ENCODE results near the gene APBA2. TPM values are rescaled to one million over a fixed set of nuclear protein-coding genes. Genes with fewer than 3 reads are reported as not detected.

The APBA2 gene
- total and polyA plus RNA-seq, 5 donors, result 0.17 to 0.95 (median 0.38) TPM

DNA sequence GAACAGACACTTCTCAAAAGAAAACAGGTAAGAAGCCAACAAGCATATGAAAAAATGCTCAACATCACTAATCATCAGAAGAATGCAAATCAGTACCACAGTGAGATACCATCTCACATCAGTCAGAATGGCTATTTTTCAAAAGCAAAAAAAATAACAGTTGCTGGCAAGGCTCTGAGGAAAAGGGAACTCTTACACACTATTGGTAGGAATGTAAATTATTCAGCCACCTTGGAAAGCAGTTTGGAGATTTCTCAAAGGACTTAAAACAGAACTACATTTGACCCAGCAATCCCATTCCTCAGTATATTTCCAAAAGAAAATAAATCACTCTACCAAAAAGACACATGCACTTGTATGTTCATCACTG, 95.6 kb downstream of the APBA2 start:
- DNase-seq (no peak), ATAC-seq (no peak)

DNA sequence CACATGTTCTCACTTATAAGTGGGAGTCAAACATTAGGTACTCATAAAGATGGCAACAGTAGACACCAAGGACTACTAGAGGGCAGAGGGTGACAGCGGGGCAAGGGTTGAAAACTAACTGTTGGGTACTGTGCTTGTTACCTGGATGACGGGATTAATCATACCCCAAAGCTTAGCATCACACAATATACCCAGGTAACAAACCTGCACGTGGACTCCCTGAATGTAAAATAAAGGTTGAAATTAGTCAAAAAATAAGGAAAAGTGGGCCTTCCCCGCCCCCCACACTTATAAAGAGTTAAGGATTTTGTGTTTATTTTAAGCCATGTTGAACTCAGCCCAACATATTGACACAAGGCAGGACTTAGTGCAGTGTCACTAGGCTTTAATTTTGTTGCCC, 96.1 kb downstream of the APBA2 start:
- Histone ChIP-seq H3K4me1 (ENCODE audit: control insufficient read depth, insufficient read depth, low read length) (peaks cover 2% of the 10 kb centered on the region), H3K9me3 (ENCODE audit: control insufficient read depth, low read length) (no peaks in the 10 kb centered on the region), H3K27me3 (ENCODE audit: control insufficient read depth, insufficient read depth) (no peaks in the 10 kb centered on the region), H3K4me3 (ENCODE audit: low read length) (no peak overlapping the region), H3K27ac (ENCODE audit: low read length) (no peak overlapping the region)
- no peak for DNase-seq
- WGBS, result 90% methylated on average over 4 of the region's 4 CpGs
- intact Hi-C loops (cut with DNase I), result no loop called here
- ATAC-seq, result no peak

More for the DNA sequence above, 95.6 kb downstream of the APBA2 start:
- Histone ChIP-seq H3K4me1 (ENCODE audit: control insufficient read depth, insufficient read depth, low read length) (peaks cover 2% of the 10 kb centered on the region), H3K27ac (ENCODE audit: low read length) (no peak overlapping the region), H3K4me3 (ENCODE audit: low read length) (no peak overlapping the region), H3K27me3 (ENCODE audit: control insufficient read depth, insufficient read depth) (no peaks in the 10 kb centered on the region), H3K9me3 (ENCODE audit: control insufficient read depth, low read length) (no peaks in the 10 kb centered on the region)
- intact Hi-C loops (cut with DNase I), result no loop called here

DNA sequence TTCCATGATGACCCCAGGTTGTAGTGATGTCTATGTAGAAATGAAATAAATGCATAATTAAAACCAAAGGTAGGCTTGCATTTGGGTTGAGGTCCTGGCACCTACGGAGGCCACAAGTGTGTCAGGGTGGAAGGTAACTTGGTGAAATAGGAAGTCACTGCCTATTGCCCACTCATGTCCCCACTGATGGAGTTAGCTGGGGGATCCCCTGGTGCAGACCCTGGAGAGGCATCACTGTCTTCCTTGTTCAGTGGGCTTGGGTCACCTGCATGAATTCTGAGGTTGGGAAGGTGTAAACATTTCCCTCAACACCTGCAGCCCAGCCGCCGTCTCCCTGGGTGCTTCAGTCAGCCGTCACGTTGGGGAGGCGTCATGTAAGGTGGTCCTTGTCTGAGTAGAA, 97.1 kb downstream of the APBA2 start:
- Histone ChIP-seq H3K4me3 (ENCODE audit: low read length) (no peak overlapping the region), H3K27me3 (ENCODE audit: control insufficient read depth, insufficient read depth) (no peaks in the 10 kb centered on the region), H3K27ac (ENCODE audit: low read length) (no peak overlapping the region), H3K4me1 (ENCODE audit: control insufficient read depth, insufficient read depth, low read length) (no peaks in the 10 kb centered on the region), H3K9me3 (ENCODE audit: control insufficient read depth, low read length) (no peaks in the 10 kb centered on the region)
- DNase-seq (no peak), ATAC-seq (no peak)
- intact Hi-C loops (cut with DNase I), result no loop called here
- WGBS, result 92% methylated on average over 6 of the region's 6 CpGs

DNA sequence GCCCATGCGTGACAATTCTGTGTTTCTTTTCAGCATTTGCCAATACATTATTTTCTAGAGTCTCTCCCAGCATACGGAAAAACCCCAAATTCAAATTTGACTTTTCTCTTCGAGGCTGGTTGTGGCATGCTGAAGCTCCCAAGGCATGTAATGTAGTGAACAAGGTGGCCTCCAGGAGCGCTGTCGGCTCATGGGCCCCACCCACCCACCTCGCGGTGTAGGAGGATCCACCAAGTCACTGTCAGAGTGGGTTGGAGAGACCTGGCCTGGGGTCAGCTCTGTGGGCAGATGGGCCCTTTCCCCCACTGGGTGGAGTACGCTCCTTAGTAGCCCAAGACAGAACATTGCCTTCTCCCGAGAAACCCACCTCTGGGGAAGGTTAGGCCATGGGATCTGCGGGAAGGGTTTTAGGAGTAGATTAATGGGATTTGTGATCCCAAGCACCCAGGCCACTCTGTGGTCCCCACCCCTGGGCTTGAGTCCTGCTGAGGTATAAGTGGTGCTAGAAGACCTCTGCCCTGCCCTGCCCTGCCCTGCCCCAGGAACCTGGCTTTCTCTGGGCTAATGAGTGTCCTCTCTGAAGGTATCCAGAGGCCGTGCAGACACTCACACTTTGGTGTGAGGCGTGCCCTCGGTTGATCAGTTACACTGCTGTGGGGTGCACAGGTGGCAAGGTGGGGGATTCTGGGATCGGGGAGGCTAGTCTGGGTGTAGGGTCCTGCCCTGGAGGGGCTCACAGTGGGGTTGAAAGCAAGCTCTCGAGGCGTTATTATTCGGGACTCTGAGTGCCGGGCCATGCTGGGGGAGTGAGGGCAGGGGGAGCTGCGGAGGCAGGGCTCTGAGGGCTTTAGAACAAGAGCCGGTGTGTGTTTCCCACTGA, 97.9 kb downstream of the APBA2 start:
- H3K4me1 ChIP-seq (ENCODE audit: control insufficient read depth, insufficient read depth, low read length), result no peaks in the 10 kb centered on the region
- 87% methylated on average over 20 of the region's 20 CpGs for WGBS
- no peak for ATAC-seq

DNA sequence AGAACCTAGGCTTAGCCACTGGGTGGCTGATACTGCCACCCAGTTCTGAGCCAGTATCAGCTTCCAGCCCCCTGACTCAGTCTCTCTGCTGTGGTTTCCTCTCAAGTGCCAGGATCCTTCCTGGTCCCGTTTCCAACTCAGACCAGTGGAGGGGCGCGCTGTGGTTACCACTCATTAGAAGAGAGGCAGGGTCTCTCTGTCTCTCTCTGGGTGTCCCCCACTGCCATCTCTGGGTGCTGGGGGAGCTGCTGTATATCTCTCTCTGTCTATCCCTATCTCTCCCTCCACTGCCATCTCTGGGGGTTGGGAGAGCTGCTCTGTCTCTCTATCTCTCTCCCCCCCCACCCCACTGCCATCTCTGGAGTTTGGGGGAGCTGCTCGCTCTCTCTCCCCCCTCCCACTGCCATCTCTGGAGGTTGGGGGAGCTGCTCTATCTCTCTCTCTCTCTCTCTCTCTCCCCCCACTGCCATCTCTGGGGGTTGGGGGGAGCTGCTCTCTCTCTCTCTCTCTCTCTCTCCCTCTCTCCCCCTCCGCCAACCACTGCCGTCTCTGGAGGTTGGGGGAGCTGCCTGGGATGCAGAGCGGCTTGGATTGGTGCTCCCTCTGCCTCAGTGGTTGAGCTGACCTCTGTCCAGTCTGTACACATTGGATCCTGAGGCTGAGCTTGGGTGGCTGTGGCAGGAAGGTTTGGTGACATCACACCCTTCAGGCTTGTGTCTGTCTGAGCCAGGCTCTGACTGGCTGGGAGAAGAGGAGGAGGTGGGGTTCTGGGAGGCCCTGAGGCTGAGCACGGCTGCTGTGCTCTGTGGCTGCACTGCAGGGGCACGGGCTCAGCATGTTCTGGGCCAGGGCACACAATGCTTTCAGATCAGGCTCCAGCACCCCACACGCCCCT, 98.9 kb downstream of the APBA2 start:
- Histone ChIP-seq H3K4me3 (ENCODE audit: low read length) (no peak overlapping the region), H3K27ac (ENCODE audit: low read length) (no peak overlapping the region), H3K27me3 (ENCODE audit: control insufficient read depth, insufficient read depth) (no peaks in the 10 kb centered on the region), H3K4me1 (ENCODE audit: control insufficient read depth, insufficient read depth, low read length) (no peaks in the 10 kb centered on the region), H3K9me3 (ENCODE audit: control insufficient read depth, low read length) (no peaks in the 10 kb centered on the region)
- ATAC-seq (peak; percentile 61 to 65), DNase-seq (no peak)
- 65% methylated on average over 10 of the region's 10 CpGs for WGBS
- intact Hi-C loops (cut with DNase I), result no loop called here

More for the DNA sequence above, 97.9 kb downstream of the APBA2 start:
- H3K27me3 ChIP-seq (ENCODE audit: control insufficient read depth, insufficient read depth), result no peaks in the 10 kb centered on the region
- no peak overlapping the region for H3K27ac ChIP-seq (ENCODE audit: low read length)
- H3K4me3 ChIP-seq (ENCODE audit: low read length), result no peak overlapping the region
- no peaks in the 10 kb centered on the region for H3K9me3 ChIP-seq (ENCODE audit: control insufficient read depth, low read length)
- no peak for DNase-seq
- intact Hi-C loops (cut with DNase I), result no loop called here

DNA sequence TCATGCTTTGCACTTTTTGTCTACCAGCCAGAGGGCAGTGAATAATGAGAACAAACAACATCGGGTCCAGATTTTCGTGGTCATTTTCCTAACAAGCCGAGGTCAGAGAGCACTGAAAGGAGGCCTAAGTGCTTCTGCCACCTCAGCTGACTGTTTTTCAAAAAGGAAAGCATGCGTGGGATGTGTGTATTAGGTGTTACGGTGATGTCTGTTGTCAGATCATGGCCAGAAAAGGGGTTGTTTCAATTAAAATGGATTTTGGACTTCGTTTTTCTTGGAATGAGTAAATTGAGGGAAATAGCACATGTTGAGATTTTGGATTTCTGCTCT, 99.5 kb downstream of the APBA2 start:
- H3K4me1 ChIP-seq (ENCODE audit: control insufficient read depth, insufficient read depth, low read length), result no peaks in the 10 kb centered on the region
- intact Hi-C loops (cut with DNase I), result no loop called here
- no peak overlapping the region for H3K4me3 ChIP-seq (ENCODE audit: low read length)
- no peaks in the 10 kb centered on the region for H3K27me3 ChIP-seq (ENCODE audit: control insufficient read depth, insufficient read depth)
- no peak overlapping the region for H3K27ac ChIP-seq (ENCODE audit: low read length)
- no peaks in the 10 kb centered on the region for H3K9me3 ChIP-seq (ENCODE audit: control insufficient read depth, low read length)
- no peak for DNase-seq
- 52% methylated on average over 6 of the region's 6 CpGs for WGBS
- ATAC-seq, result no peak

DNA sequence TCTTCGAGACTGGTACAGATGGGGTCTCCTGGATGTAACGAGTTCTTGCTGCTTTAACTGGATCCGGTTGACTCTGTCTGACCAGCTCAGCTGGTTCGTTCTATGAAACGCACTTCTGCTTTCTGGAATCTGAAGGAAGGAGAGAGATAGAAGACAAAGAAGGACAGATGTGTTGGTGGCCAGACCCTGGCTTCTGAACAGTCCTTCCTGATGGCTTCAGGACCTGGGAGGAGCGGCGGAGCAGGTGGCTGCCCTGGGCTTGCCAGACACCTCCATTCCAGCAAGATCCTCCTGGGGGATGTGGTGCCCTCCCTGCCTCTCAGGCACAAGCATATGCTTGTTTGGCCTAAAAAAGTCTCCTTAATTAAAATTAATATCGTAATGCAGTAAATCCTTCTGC, 99.9 kb downstream of the APBA2 start:
- Histone ChIP-seq H3K27me3 (ENCODE audit: control insufficient read depth, insufficient read depth) (no peaks in the 10 kb centered on the region), H3K4me3 (ENCODE audit: low read length) (no peak overlapping the region), H3K4me1 (ENCODE audit: control insufficient read depth, insufficient read depth, low read length) (no peaks in the 10 kb centered on the region), H3K9me3 (ENCODE audit: control insufficient read depth, low read length) (no peaks in the 10 kb centered on the region), H3K27ac (ENCODE audit: low read length) (no peak overlapping the region)
- no peak for ATAC-seq
- intact Hi-C loops (cut with DNase I), result no loop called here
- WGBS, result 93% methylated on average over 8 of the region's 8 CpGs
- no peak for DNase-seq

DNA sequence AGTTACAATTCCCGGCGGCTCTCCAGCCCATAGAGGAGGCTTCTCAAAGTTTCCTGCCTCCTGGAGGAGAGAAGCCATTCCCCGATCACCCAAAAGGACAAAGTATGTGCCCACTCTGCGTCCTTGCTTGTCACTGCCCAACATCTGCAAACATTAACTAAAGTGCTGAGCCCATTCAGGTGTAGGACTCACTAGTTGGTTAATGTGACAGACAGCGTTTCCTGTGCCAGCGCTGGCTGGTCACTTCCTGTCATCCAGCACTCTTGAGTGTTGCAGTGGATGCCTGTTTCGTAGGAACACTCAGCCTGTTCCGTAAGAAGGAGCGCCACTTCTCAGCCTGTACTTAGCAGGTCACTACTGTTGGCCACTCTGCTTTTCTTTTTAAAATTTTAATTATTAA, 100.3 kb downstream of the APBA2 start:
- WGBS, result 82% methylated on average over 9 of the region's 9 CpGs
- Histone ChIP-seq H3K4me1 (ENCODE audit: control insufficient read depth, insufficient read depth, low read length) (no peaks in the 10 kb centered on the region), H3K9me3 (ENCODE audit: control insufficient read depth, low read length) (no peaks in the 10 kb centered on the region), H3K27ac (ENCODE audit: low read length) (no peak overlapping the region), H3K27me3 (ENCODE audit: control insufficient read depth, insufficient read depth) (no peaks in the 10 kb centered on the region), H3K4me3 (ENCODE audit: low read length) (no peak overlapping the region)
- ATAC-seq (no peak), DNase-seq (no peak)
- intact Hi-C loops (cut with DNase I), result no loop called here

DNA sequence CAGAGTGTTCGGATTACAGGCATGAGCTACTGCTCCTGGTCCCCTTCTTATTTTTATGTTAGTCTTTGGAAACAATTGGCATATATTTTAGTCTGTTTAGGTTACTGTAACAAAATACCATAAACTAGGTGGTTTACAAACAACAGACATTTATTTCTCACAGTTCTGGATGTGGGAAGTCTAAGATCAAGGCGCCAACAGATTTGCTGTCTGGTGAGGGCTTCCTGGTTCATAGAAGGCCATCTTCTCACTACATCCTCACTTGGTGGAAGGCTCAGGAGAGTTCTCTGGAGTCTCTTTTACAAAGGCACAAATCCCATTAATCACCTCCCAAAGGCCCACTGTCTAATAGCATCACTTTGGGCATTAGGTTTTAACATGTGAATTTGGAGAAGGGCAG, 101.0 kb downstream of the APBA2 start:
- 94% methylated on average over 2 of the region's 2 CpGs for WGBS
- ATAC-seq (no peak), DNase-seq (no peak)
- intact Hi-C loops (cut with DNase I), result no loop called here
- no peak overlapping the region for H3K27ac ChIP-seq (ENCODE audit: low read length)
- no peaks in the 10 kb centered on the region for H3K9me3 ChIP-seq (ENCODE audit: control insufficient read depth, low read length)
- no peak overlapping the region for H3K4me3 ChIP-seq (ENCODE audit: low read length)
- no peaks in the 10 kb centered on the region for H3K27me3 ChIP-seq (ENCODE audit: control insufficient read depth, insufficient read depth)
- H3K4me1 ChIP-seq (ENCODE audit: control insufficient read depth, insufficient read depth, low read length), result no peaks in the 10 kb centered on the region

DNA sequence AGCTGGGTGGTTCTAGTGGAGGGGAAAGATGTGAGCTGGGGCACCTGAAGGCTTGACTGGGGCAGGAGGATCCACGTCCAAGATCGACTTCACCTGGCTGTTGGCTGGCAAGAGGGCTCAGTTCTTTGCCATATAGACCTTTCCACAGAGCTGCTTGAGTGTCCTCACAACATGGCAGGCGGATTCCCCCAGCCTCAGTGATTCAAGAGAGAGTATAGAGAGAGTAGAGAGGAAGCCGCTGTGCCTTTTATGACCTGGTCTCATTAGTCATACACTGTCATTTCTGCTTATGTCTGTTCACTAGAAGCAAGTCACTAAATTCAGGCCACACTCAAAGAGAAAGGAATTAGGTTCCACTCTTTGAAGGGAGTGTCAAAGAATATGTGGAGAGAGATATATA, 101.6 kb downstream of the APBA2 start:
- no peak for DNase-seq
- Histone ChIP-seq H3K27me3 (ENCODE audit: control insufficient read depth, insufficient read depth) (no peaks in the 10 kb centered on the region), H3K4me3 (ENCODE audit: low read length) (no peak overlapping the region), H3K9me3 (ENCODE audit: control insufficient read depth, low read length) (no peaks in the 10 kb centered on the region), H3K27ac (ENCODE audit: low read length) (no peak overlapping the region), H3K4me1 (ENCODE audit: control insufficient read depth, insufficient read depth, low read length) (no peaks in the 10 kb centered on the region)
- intact Hi-C loops (cut with DNase I), result no loop called here
- no peak for ATAC-seq
- 94% methylated on average over 4 of the region's 4 CpGs for WGBS

DNA sequence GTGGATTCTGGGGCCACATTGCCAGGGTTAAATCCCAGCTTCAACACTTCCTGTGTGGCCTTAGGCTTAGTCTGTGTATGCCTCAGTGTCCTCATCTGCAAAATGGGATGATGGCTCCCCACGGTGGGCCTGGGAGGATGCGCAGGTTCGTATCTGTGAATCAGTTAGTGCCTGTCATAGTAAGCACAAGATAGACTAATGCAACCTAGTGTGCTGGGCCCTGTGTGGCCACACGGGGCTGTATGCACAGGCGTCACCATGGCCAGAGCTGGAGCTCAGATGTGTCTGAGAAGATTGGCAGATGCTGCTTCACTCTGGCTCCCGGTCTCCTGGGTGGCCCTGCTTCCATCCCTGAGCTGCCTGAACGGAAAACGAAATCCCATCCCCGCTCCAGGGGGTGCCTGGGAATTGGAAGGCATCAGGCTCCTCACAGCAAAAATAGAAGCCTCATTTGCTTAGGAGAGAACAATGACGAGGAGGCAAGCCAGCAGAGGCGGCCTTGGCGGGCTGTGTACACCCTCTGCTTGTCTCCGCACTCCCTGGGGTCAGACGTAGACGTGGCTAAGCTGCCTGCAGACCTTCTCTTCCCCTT, 103.6 kb downstream of the APBA2 start:
- Histone ChIP-seq H3K9me3 (ENCODE audit: control insufficient read depth, low read length) (no peaks in the 10 kb centered on the region), H3K4me1 (ENCODE audit: control insufficient read depth, insufficient read depth, low read length) (no peaks in the 10 kb centered on the region), H3K27me3 (ENCODE audit: control insufficient read depth, insufficient read depth) (no peaks in the 10 kb centered on the region), H3K27ac (ENCODE audit: low read length) (no peak overlapping the region), H3K4me3 (ENCODE audit: low read length) (no peak overlapping the region)
- DNase-seq (no peak), ATAC-seq (no peak)
- WGBS, result 67% methylated on average over 15 of the region's 15 CpGs
- intact Hi-C loops (cut with DNase I), result no loop called here
